H9 (cell line): ENCODE measurements around the gene PROM1. TPM values are rescaled to one million over a fixed set of nuclear protein-coding genes. Genes with fewer than 3 reads are reported as not detected.

Source experiments
- DNase-seq: peaks from one replicate; pipeline ENCODE4 v3.0.0-alpha.2; 2017
- H2AFZ ChIP-seq: one replicate; pipeline ENCODE4 v1.6.1; 2013; ENCODE audit warnings: mild to moderate bottlenecking, low read length, control low read depth, moderate library complexity
- H2AK5ac ChIP-seq: 2 replicates; pipeline ENCODE4 v1.6.1; 2013; ENCODE audit warnings: low read length, control low read depth, mixed read lengths; ENCODE audit not compliant: insufficient read length
- H2BK120ac ChIP-seq: one replicate; pipeline ENCODE4 v1.6.1; 2013; ENCODE audit warnings: low read depth, mild to moderate bottlenecking, low read length, control low read depth, inconsistent platforms; ENCODE audit not compliant: poor library complexity, severe bottlenecking
- H2BK12ac ChIP-seq: 2 replicates; pipeline ENCODE4 v1.6.1; 2013; ENCODE audit warnings: low read length, control low read depth, mixed read lengths, low read depth; ENCODE audit not compliant: insufficient read length
- H2BK15ac ChIP-seq: 2 replicates; pipeline ENCODE4 v1.6.1; 2013; ENCODE audit warnings: low read depth, low read length, control low read depth
- H2BK20ac ChIP-seq: one replicate; pipeline ENCODE4 v1.6.1; 2013; ENCODE audit warnings: low read depth, mild to moderate bottlenecking, low read length, control low read depth, inconsistent platforms; ENCODE audit not compliant: poor library complexity, severe bottlenecking
- H2BK5ac ChIP-seq: 2 replicates; pipeline ENCODE4 v1.6.1; 2013; ENCODE audit warnings: low read length, control low read depth, mixed read lengths; ENCODE audit not compliant: insufficient read length
- H3K14ac ChIP-seq: 2 replicates; pipeline ENCODE4 v1.6.1; 2013; ENCODE audit warnings: low read length, control low read depth; ENCODE audit not compliant: insufficient read depth
- H3K18ac ChIP-seq: 2 replicates; pipeline ENCODE4 v1.6.1; 2013; ENCODE audit warnings: low read depth, mild to moderate bottlenecking, mixed read lengths, low read length, control low read depth; ENCODE audit not compliant: insufficient read length
- H3K23ac ChIP-seq: 2 replicates; pipeline ENCODE4 v1.6.1; 2013; ENCODE audit warnings: low read length, control low read depth, mixed read lengths, low read depth; ENCODE audit not compliant: insufficient read length
- H3K23me2 ChIP-seq: 2 replicates; pipeline ENCODE4 v1.6.1; 2013; ENCODE audit warnings: low read depth, mild to moderate bottlenecking, mixed read lengths, low read length, control low read depth; ENCODE audit not compliant: insufficient read length, poor library complexity, severe bottlenecking
- H3K27ac ChIP-seq: 2 replicates; pipeline ENCODE4 v1.5.1; 2013; ENCODE audit warnings: low read length, control low read depth, mixed read lengths, low read depth; ENCODE audit not compliant: insufficient read length
- H3K27me3 ChIP-seq: 2 replicates; pipeline ENCODE4 v1.6.1; 2013; ENCODE audit warnings: low read length, control low read depth, inconsistent platforms; ENCODE audit not compliant: insufficient read depth
- H3K4ac ChIP-seq: 2 replicates; pipeline ENCODE4 v1.6.1; 2013; ENCODE audit warnings: low read depth, mild to moderate bottlenecking, control low read depth, inconsistent platforms, low read length, moderate library complexity
- H3K4me1 ChIP-seq: 2 replicates; pipeline ENCODE4 v1.6.1; 2013; ENCODE audit warnings: low read length, control low read depth, inconsistent platforms; ENCODE audit not compliant: insufficient read depth
- H3K4me2 ChIP-seq: 2 replicates; pipeline ENCODE4 v1.6.1; 2013; ENCODE audit warnings: low read length, control low read depth, mixed read lengths; ENCODE audit not compliant: insufficient read length, insufficient read depth
- H3K56ac ChIP-seq: 2 replicates; pipeline ENCODE4 v1.6.1; 2013; ENCODE audit warnings: low read depth, mild to moderate bottlenecking, mixed read lengths, low read length, control low read depth; ENCODE audit not compliant: insufficient read length
- H3K79me1 ChIP-seq: 2 replicates; pipeline ENCODE4 v1.6.1; 2013; ENCODE audit warnings: low read depth, mild to moderate bottlenecking, moderate library complexity, low read length, control low read depth, inconsistent platforms; ENCODE audit not compliant: insufficient read depth, poor library complexity, severe bottlenecking
- H3K79me2 ChIP-seq: 2 replicates; pipeline ENCODE4 v1.6.1; 2013; ENCODE audit warnings: low read length, control low read depth, inconsistent platforms; ENCODE audit not compliant: insufficient read depth
- H3K9ac ChIP-seq: 2 replicates; pipeline ENCODE4 v1.6.1; 2013; ENCODE audit warnings: low read length, control low read depth, mixed read lengths; ENCODE audit not compliant: insufficient read length; ENCODE audit errors: extremely low read depth
- H3K9me3 ChIP-seq: one replicate; pipeline ENCODE4 v1.6.1; 2013; ENCODE audit warnings: low read depth, low read length, inconsistent platforms; ENCODE audit not compliant: control insufficient read depth
- H3T11ph ChIP-seq: one replicate; pipeline ENCODE4 v1.6.1; 2013; ENCODE audit warnings: mild to moderate bottlenecking, low read length, control low read depth, inconsistent platforms
- H4K20me1 ChIP-seq: one replicate; pipeline ENCODE4 v1.6.1; 2013; ENCODE audit not compliant: control insufficient read depth, insufficient read length, insufficient read depth
- H4K5ac ChIP-seq: 2 replicates; pipeline ENCODE4 v1.6.1; 2013; ENCODE audit warnings: low read depth, mild to moderate bottlenecking, mixed read lengths, low read length, control low read depth; ENCODE audit not compliant: insufficient read length
- H4K8ac ChIP-seq: replicated peaks from 2 replicates; pipeline ENCODE4 v1.6.1; 2013; ENCODE audit warnings: low read length, control low read depth, mixed read lengths, low read depth; ENCODE audit not compliant: insufficient read length
- H4K91ac ChIP-seq: 2 replicates; pipeline ENCODE4 v1.6.1; 2013; ENCODE audit warnings: low read depth, mild to moderate bottlenecking, moderate library complexity, mixed read lengths, low read length, control low read depth; ENCODE audit not compliant: insufficient read length
- H3K27ac Mint-ChIP-seq, 3 experiments: 2 replicates in 2 of 3; 3 replicates in 1 of 3; pipeline ENCODE4 v1.8.0; 2020 to 2021; ENCODE audit warnings: mixed read lengths in 3 of 3, mild to moderate bottlenecking in 1 of 3, moderate library complexity in 1 of 3
- H3K27me3 Mint-ChIP-seq: 2 replicates; pipeline ENCODE4 v1.8.0; 2021; ENCODE audit warnings: low read depth, mild to moderate bottlenecking, moderate library complexity, mixed read lengths
- H3K36me3 Mint-ChIP-seq, 3 experiments: 2 replicates in 2 of 3; 3 replicates in 1 of 3; pipeline ENCODE4 v1.8.0; 2020 to 2021; ENCODE audit warnings: low read depth in 3 of 3, mixed read lengths in 3 of 3; ENCODE audit not compliant: insufficient read depth in 1 of 3
- H3K4me1 Mint-ChIP-seq, 2 experiments: 2 replicates each; pipeline ENCODE4 v1.8.0; 2020; ENCODE audit warnings: mixed read lengths in 2 of 2
- H3K4me3 Mint-ChIP-seq, 2 experiments: 2 replicates in 1 of 2; 3 replicates in 1 of 2; pipeline ENCODE4 v1.8.0; 2020 to 2021; ENCODE audit warnings: mild to moderate bottlenecking in 2 of 2, mixed read lengths in 2 of 2, moderate library complexity in 1 of 2
- H3K9me3 Mint-ChIP-seq, 2 experiments: 2 replicates in 1 of 2; 3 replicates in 1 of 2; pipeline ENCODE4 v1.8.0; 2020; ENCODE audit warnings: mild to moderate bottlenecking in 2 of 2, mixed read lengths in 2 of 2, moderate library complexity in 1 of 2
- CTCF ChIP-seq: fragments of 200-600 bp; sonication (generic); conservative IDR thresholded peaks from 3 replicates; pipeline ENCODE4 v1.8.0; 2021; ENCODE audit warnings: antibody characterized with exemption, mild to moderate bottlenecking
- WGBS: extraction: QIAGEN DNeasy Blood & Tissue Kit; methylation state at CpG from one replicate; pipeline ENCODE4 v1.1.7; 2013; ENCODE audit warnings: missing lambda C conversion rate, low lambda C conversion rate, mixed read lengths; ENCODE audit not compliant: insufficient read length; ENCODE audit errors: extremely low coverage; 5-methylcytosine and 5-hydroxymethylcytosine counted together
- total RNA-seq: library from RNA; stranded (reverse); gene quantifications from 2 replicates; pipeline ENCODE4 v1.2.1, GENCODE V29; 2021

Gene PROM1
- total RNA-seq, 1 experiment from 2014 or later, result 98.3 TPM

GRCh38 chr4:16116493-16116990 is 32.7 kb upstream of the PROM1 start:
- Histone ChIP-seq H2AFZ (no peak overlapping the region), H3K56ac (no peak overlapping the region), H2AK5ac (no peak overlapping the region), H2BK5ac (no peak overlapping the region), H3K9me3 (no peaks in the 10 kb centered on the region), H2BK15ac (no peak overlapping the region), H3K23me2 (no peaks in the 10 kb centered on the region), H4K91ac (no peak overlapping the region), H2BK120ac (no peak overlapping the region), H4K5ac (no peak overlapping the region), H3K4me2 (no peak overlapping the region), H4K8ac (no peak overlapping the region), H3K9ac (no peak overlapping the region), H3K23ac (no peak overlapping the region), H3K27me3 (no peaks in the 10 kb centered on the region), H3T11ph (no peak overlapping the region), H3K14ac (no peak overlapping the region), H3K79me2 (no peaks in the 10 kb centered on the region), H2BK20ac (no peak overlapping the region), H3K18ac (no peak overlapping the region), H3K4me1 (no peaks in the 10 kb centered on the region), H3K79me1 (no peaks in the 10 kb centered on the region), H3K27ac (no peak overlapping the region), H3K4ac (no peak overlapping the region), H2BK12ac (no peak overlapping the region), H4K20me1 (no peaks in the 10 kb centered on the region)
- H3K4me1 Mint-ChIP-seq, result no peaks in the 10 kb centered on the region
- H3K27me3 Mint-ChIP-seq, result peaks cover 16% of the 10 kb centered on the region
- H3K4me3 Mint-ChIP-seq, result no peak overlapping the region
- TF ChIP-seq CTCF, result no peak
- no peaks in the 10 kb centered on the region for H3K36me3 Mint-ChIP-seq
- DNase-seq, result peak; percentile 5
- H3K9me3 Mint-ChIP-seq, result no peaks in the 10 kb centered on the region
- H3K27ac Mint-ChIP-seq, result no peak overlapping the region
- WGBS, result no CpG with 5 or more reads among the region's 3 CpGs
